DMS79 treated with DMSO at 0.1 percent for 48 hours (cell line): Measurements from ENCODE around the gene AGFG2.
"Not testable (repeated sequence)": the region's sequence is repeated elsewhere in the genome, so short reads cannot be mapped to it uniquely, and the experiment has no call there.

Experiments used
- DNase-seq: peaks from one replicate; lab custom pipeline; 2025; lab: John Stamatoyannopoulos, UW

The AGFG2 gene

GRCh38 chr7:100538654-100539435 is at the start of gene AGFG2:
Gene AGFG2 (plus strand): TSS chr7:100539203. CDS start chr7:100539347, 144 bp downstream.
- peak; percentile 99 for DNase-seq

DNA sequence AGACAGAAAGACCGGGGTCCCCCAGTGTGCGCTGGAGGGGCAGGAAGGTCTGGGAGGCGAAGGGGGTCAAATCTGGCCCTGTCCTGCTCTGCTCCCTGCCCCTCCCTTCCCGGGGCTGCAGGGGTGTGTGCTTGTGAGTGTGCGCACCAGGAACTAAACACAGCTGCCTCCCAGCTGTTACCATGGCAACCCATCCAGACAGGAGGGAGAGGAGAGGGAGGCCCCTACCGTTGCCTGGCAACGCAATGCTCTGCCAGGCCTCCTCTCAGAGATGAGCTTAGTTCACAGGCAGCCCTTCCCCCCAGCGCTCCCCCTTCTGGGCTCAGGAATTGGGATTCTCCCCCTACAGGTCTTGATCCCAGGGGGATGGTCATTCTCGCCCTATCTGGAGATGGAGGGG is 49.2 kb upstream of the AGFG2 start:
- DNase-seq: peak; percentile 95

DNA sequence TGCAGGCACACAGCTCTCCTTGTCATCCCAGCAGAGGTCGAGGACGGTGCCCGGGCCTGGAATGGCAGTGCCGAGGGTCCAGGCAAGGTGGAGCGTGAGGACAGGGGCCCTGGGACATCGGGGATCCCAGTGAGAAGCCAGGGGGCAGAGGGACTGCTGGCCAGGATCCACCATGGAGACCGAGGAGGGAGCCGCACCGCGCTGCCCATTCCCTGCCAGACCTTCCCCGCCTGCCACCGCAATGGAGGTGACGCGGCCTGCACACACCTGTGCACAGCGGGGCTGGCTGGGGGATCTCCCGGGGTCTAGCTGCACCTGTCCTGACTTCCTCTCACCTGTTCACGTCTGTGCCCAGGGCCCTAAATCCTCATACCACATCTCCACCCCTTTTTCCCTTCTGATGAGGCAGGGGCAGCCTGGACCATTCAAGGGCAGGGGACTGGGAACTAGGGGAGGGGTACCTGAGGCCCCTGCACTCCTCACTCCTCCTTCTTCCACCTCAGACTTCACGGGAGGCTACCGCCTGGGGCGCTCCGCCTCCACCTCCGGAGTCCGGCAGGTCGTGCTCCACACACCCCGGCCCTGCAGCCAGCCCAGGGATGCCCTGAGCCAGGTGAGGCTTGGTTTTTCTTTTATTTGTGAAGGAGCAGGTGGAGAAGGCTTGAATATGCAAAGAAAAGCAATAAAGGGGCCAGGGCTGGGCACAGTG is 48.4 kb upstream of the AGFG2 start:
- DNase-seq: no peak

GRCh38 chr7:100491192-100491578 is 47.8 kb upstream of the AGFG2 start:
- no peak for DNase-seq

DNA sequence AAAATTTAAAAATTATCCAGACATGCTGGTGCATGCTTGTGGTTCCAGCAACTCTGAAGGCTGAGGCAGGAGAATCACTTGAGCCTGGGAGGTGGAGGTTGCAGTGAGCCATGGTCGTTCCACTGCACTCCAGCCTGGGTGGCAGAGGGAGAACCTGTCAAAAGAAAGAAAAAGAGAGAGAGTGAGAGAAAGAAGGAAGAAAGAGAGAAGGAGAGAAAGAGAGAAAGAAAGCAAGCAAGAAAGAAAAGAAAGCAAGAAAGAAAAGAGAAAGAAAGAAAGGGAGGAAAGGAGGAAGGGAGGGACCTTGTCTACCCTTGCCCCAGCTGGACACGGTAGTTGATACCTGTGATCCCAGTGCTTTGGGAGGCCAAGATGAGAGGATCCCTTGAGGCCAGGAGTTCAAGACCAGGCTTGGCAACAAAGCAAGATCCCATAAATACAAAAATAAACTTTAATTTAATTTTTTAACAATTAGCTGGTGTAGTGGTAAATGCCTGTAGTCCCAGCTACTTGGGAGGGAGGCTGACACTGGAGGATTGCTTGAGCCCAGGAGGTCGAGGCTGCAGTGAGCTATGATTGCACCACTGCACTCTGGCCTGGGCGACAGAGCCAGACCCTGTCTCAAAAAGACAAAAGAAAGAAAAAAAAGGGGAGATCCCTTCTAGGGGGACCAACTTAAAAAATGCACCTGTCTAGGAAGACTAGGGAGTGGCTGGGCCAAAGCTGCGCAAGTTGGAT is 46.1 kb upstream of the AGFG2 start:
- DNase-seq: no peak

DNA sequence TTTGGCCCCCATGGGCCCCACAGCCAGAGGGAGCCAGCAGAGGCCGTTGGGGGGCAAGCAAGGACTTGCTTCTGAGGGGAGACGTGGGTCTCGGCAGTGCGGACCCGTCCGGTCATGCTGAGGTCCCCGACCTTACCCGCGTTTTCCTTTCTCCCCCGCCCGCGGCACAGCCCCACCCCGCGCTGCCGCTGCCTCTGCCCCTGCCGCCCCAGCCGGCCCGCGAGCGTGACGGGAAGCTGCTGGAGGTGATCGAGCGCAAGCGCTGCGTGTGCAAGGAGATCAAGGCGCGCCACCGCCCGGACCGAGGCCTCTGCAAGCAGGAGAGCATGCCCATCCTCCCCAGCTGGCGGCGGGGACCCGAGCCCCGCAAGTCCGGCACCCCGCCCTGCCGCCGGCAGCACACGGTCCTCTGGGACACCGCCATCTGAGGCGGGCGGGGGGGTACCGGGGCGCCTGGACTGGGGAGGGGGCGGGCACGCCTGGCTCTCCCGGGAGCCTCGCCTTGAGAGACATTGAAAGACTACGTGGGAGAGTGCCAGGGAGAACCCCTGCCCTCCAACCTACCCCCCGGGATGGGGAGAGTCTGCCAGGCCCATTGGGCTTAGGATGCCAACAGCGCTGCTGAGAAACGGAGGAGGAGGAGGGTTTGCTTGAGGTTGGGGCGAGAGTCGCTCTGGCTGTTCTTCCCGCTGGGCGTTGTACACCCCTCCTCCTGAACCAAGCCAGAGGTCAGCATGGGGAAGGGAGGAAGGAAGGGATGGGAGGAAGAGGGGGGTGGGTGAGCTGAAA is 45.3 kb upstream of the AGFG2 start:
- no peak for DNase-seq

- no peak for DNase-seq
Observed at GRCh38 chr7:100496509-100496908, 42.5 kb upstream of the AGFG2 start.

DNA sequence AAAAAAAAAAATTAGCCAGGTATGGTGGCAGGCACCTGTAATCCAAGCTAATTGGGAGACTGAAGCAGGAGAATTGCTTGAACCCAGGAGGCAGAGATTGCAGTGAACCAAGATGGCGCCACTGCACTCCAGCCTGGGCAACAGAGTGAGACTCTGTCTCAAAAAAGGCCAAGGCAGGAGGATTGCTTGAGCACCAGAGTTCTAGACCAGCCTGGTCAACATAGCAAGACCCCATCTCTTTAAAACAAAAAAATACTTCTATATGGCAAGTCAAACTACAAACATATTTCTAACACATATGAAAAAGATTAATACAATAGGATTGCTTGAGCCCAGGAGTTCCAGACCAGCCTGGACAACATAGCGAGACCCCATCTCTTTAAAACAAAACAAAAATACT is 38.3 kb upstream of the AGFG2 start:
- not testable (repeated sequence) for DNase-seq

DNA sequence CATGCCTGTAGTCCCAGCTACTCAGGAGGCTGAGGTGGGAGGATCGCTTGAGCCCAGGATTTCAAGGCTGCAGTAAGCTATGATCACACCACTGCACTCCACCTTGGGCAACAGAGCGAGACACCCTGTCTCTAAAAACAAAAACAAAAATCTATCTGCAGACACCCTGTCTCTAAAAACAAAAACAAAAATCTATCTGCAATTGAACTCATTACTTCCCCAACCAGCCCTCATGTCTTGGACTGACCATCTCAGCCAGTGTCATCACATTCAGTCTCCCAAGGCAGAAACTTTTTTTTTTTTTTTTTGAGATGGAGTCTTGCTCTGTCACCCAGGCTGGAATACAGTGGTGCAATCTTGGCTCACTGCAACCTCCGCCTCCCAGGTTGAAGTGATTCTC is 35.0 kb upstream of the AGFG2 start:
- DNase-seq: not testable (repeated sequence)

DNA sequence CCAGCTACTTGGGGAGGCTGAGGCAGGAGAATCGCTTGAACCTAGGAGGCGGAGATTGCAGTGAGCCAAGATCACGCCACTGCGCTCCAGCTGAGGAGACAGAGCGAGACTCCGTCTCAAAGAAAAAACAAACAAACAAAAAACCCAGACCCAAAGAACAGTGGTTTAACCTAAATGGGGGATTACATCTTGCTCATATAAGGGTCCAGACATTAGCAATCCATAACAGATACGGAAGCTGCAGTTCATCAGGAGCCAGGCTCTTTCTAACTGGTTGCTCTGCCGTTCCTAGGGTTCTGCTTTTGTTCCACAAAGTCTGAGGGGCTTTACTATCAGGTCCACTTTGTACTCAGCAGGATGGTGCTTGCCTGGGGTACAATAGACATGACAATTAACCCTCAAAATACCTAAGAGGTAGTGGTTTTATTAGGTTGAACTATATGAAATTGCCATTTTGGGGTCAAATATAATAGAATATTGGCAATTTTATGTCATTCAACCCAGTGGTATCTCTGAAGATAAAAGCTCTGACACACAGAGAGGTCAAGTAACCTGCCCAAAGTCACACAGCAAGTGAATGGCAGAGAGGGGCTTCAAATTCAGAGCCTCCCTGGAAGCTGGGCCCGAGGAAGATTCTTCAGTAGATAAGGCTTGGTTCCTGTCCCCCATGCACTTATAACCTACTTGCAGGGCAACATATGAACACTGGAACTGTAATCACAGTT is 34.0 kb upstream of the AGFG2 start:
- no peak for DNase-seq

GRCh38 chr7:100506356-100506923 is 32.6 kb upstream of the AGFG2 start:
- no peak for DNase-seq

DNA sequence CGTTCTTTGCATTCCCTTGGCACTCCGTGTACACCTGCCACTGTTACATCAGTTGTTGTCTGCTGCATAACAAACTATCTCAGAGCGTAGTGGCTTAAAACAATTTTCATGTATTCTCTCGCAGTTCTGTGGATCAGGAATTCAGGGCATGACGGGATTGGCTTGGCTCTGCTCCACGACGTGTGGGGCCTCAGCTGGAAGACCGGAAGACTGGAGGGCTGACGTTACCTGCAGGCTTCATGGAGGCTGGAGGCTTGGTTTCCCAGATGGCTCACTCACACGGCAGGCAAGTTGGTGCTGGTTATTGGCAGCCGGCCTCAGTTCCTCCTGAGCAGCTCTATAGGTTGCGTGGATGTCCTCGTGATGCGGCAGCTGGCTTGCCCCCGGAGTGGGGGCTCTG is 29.8 kb upstream of the AGFG2 start:
- DNase-seq: peak; percentile 48

DNA sequence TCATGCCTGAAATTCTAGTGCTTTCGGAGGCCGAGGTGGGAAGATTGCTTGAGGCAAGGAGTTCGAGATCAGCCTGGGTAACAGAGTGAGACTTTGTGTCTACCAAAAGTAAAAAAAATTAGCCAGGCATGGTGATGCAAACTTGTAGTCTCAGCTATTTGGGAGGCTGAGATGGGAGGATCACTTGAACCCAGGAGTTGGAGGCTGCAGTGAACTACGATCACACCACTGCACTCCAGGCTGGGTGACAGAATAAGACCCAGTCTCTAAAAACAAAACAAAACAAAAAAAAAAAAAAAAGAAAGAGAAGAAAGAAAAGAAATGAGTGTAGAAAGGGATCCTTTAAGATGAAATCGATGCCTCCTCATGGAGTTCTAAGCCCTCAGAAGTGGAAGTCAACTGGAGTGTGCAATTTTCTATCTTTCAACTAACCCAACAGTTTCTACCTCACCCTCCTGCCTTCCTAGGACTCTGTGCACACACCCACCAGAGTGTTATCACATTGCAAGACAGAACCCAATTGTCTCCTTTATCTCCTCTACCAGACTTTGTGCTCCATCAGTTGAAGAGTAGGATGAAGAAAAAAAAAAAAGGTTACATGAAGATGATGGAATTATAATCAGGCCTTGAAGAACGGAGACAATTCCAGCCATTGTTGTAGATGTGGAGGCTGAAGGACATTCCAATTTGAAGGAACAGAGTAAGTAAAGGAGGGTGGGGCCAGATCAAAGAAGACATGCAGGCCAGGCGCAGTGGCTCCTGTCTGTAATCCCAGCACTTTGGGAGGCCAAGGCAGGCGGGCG is 28.4 kb upstream of the AGFG2 start:
- DNase-seq: no peak

DNA sequence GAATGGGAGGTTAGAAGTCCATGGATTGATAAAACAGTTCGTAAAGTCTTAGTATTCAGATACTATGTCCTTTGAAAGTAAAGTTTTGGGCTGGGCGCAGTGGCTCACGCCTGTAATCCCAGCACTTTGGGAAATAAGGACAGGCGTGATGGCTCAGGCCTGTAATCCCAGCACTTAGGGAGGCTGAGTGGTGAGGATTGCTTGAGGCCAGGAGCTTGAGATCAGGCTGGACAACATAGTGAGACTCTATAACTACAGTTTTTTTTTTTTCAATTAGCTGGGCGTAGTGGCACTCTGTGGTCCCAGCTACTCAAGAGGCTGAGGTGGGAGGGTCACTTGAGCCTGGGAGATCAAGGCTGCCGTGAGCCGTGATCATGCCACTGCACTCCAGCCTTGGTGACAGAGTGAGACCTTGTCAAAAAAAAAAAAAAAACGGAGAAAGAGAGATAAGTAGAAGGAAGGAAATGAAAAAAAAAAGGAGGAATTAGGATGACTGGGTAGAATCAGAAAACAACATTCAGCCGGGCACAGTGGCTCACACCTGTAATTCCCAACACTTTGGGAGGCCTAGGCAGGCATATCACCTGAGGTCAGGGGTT is 25.7 kb upstream of the AGFG2 start:
- DNase-seq: no peak

DNA sequence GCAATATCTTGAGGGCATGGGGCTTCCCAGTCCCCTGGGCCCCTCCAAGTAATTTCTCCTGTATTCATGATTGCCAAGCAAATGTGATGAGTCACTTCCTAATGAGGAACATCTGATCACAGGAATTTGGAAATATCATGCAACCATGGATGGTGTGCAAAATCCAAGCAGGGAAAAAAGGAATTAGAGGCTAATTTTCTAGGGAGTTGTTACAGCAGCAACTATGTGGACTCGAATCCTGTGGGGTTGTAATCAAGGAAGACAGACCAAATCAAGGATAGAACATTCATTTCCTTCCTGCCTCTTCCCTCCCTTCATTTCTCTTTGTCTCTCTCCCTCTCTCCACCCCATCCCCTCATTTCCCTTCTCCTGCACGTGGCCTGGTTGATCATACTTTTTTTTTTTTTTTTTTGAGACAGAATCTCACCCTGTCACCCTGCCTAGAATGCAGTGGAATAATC is 23.9 kb upstream of the AGFG2 start:
- no peak for DNase-seq

DNA sequence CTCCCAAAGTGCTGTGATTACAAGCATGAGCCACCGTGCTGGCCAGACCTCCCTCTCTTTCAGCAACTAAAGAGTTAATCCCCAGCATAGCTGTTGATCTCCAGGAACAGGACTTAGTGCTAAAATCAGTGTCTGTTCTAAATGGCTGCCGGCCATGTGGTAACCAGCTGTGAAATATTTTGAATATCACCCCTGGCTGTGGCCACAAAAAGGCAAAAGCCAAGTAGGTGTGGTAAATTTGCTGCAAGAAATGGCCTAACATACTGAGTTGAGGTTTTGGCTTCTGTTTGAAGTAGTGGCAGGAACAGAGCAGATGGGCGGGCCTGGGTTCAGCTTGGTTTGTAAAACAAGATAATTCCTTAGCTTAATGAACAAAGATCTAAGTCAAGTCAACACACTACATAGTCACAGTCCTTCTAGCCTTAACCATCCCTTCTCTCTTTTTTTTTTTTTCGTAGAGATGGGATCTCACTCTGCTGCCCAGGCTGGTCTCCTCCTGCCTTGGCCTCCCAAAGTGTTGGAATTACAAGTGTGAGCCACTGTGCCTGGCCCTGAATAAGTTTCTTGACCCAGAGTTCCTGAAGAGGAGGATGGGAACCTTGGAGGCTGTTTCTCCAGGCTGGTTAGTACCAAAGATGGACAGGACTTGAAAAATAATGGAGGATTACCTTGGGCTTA is 22.7 kb upstream of the AGFG2 start:
- no peak for DNase-seq

DNA sequence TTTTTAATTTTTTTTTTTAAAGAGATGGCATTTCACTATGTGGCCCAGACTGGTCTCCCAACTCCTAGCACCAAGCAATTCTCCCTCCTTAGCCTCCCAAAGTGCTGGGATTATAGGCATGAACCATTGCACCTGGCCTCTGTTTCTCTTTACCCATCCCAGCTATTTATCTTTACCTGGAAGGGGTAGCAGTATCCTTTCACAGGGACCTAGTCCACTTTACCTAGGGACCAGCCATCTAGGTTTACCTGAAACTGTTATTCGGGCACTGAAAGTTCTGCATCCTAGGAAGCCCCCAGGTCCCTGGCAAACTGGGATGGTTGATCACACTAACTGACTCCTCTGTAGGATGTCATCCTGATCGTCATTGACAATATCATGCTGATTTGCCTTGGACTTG is 21.7 kb upstream of the AGFG2 start:
- no peak for DNase-seq

- DNase-seq: no peak
Observed at GRCh38 chr7:100519580-100519979, 19.4 kb upstream of the AGFG2 start.

- DNase-seq: no peak
Observed at GRCh38 chr7:100520138-100520537, 18.9 kb upstream of the AGFG2 start.
